Thyroid gland (tissue), 4 donors: ENCODE results near the gene TXNDC2. TPM values are rescaled to one million over a fixed set of nuclear protein-coding genes. Genes with fewer than 3 reads are reported as not detected.

ENCODE experiments used
- DNase-seq, 2 donors: peaks; one replicate each; pipeline ENCODE4 v3.0.0-alpha.2; 2019
- H3K27ac ChIP-seq, 3 donors: fragments of 200-600 bp; sonication (generic); 1 replicate in 2 of 3; 2 replicates in 1 of 3; pipeline ENCODE4 v1.5.1; 2016 to 2019; ENCODE audit warnings: mild to moderate bottlenecking in 1 of 3, moderate library complexity in 1 of 3
- H3K27me3 ChIP-seq: fragments of 200-600 bp; sonication (generic); one replicate; pipeline ENCODE4 v1.5.1; 2019
- H3K36me3 ChIP-seq, 2 donors: fragments of 200-600 bp; sonication (generic); one replicate each; pipeline ENCODE4 v1.5.1; 2016 to 2019
- H3K4me1 ChIP-seq, 2 donors: fragments of 200-600 bp; sonication (generic); one replicate each; pipeline ENCODE4 v1.5.1; 2017 to 2019
- H3K4me3 ChIP-seq, 3 donors: fragments of 200-600 bp; sonication (generic); replicated peaks in 1 of 3; 1 replicate in 2 of 3; 2 replicates in 1 of 3; pipeline ENCODE4 v1.5.1; 2016; ENCODE audit warnings: mild to moderate bottlenecking in 1 of 3
- H3K9me3 ChIP-seq: fragments of 200-600 bp; sonication (generic); one replicate; pipeline ENCODE4 v1.5.1; 2017
- POLR2A ChIP-seq, 2 donors: fragments of 450-650 bp; IDR thresholded peaks; one replicate each; pipeline ENCODE4 v1.6.1; 2017; ENCODE audit warnings: antibody characterized with exemption in 2 of 2, mild to moderate bottlenecking in 2 of 2, moderate library complexity in 1 of 2
- WGBS, 2 donors: methylation state at CpG; one replicate each; pipeline ENCODE4 v1.1.5; 2017; 5-methylcytosine and 5-hydroxymethylcytosine counted together
- intact Hi-C: fragments of 100-400 bp; cut with DNase I; formaldehyde crosslinking; loops from one replicate; pipeline ENCODE4 v1.15.1; 2023
- total RNA-seq, 4 donors: library from RNA; depleted of rRNA; stranded (reverse); fragments of >200 nt; gene quantifications; one replicate each; pipeline ENCODE4 v1.2.3, GENCODE V29; 2016
- TF ChIP-seq, protein P1 (sequence below), 6 experiments: fragments of 200-600 bp in 3 of 6; fragments of 450-650 bp in 3 of 6; sonication (generic) in 3 of 6; IDR thresholded peaks; one replicate each; pipeline ENCODE4 v1.5.1; 2016 to 2019; ENCODE audit warnings: antibody characterized with exemption in 6 of 6, mild to moderate bottlenecking in 2 of 6, inconsistent platforms in 1 of 6, moderate library complexity in 1 of 6

Gene TXNDC2
- total RNA-seq, 4 donors from 2014 or later, result not detected

GRCh38 chr18:9865764-9866490 lies 19.8 kb upstream of the TXNDC2 start:
- no peak overlapping the region for H3K27ac ChIP-seq
- intact Hi-C loops, result no loop called here
- H3K27me3 ChIP-seq, result no peaks in the 10 kb centered on the region
- no peak overlapping the region for H3K4me3 ChIP-seq
- 94 to 95% methylated on average over 7 of the region's 7 CpGs for WGBS, 2 donors
- H3K36me3 ChIP-seq, result no peaks in the 10 kb centered on the region
- no peak for DNase-seq
- H3K4me1 ChIP-seq, result peaks cover 0 to 10% of the 10 kb centered on the region in 2 donors
- no peaks in the 10 kb centered on the region for H3K9me3 ChIP-seq
- no peak for TF ChIP-seq POLR2A (IDR thresholded peaks at IDR 0.05)
- TF ChIP-seq, protein P1, sequence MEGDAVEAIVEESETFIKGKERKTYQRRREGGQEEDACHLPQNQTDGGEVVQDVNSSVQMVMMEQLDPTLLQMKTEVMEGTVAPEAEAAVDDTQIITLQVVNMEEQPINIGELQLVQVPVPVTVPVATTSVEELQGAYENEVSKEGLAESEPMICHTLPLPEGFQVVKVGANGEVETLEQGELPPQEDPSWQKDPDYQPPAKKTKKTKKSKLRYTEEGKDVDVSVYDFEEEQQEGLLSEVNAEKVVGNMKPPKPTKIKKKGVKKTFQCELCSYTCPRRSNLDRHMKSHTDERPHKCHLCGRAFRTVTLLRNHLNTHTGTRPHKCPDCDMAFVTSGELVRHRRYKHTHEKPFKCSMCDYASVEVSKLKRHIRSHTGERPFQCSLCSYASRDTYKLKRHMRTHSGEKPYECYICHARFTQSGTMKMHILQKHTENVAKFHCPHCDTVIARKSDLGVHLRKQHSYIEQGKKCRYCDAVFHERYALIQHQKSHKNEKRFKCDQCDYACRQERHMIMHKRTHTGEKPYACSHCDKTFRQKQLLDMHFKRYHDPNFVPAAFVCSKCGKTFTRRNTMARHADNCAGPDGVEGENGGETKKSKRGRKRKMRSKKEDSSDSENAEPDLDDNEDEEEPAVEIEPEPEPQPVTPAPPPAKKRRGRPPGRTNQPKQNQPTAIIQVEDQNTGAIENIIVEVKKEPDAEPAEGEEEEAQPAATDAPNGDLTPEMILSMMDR (IDR thresholded peaks at IDR 0.05), result no peak

- Histone ChIP-seq H3K27me3 (no peaks in the 10 kb centered on the region), H3K4me3 (no peak overlapping the region), H3K27ac (no peak overlapping the region), H3K9me3 (no peaks in the 10 kb centered on the region), H3K4me1 (peaks cover 0 to 10% of the 10 kb centered on the region in 2 donors), H3K36me3 (no peaks in the 10 kb centered on the region)
- no peak for TF ChIP-seq POLR2A (IDR thresholded peaks at IDR 0.05)
- TF ChIP-seq, protein P1 (IDR thresholded peaks at IDR 0.05), result no peak
- DNase-seq, result no peak
- intact Hi-C loops, result no loop called here
- WGBS, 2 donors, result 83 to 89% methylated on average over 3 of the region's 3 CpGs
These were observed 19.1 kb upstream of the TXNDC2 start for GRCh38 chr18:9866627-9867026.

- WGBS, 2 donors, result 84 to 91% methylated on average over 4 of the region's 4 CpGs
- intact Hi-C loops, result no loop called here
- Histone ChIP-seq H3K27ac (no peak overlapping the region), H3K9me3 (no peaks in the 10 kb centered on the region), H3K27me3 (no peaks in the 10 kb centered on the region), H3K4me3 (no peak overlapping the region), H3K4me1 (peaks cover 0 to 10% of the 10 kb centered on the region in 2 donors), H3K36me3 (no peaks in the 10 kb centered on the region)
- TF ChIP-seq POLR2A (IDR thresholded peaks at IDR 0.05), result no peak
- TF ChIP-seq, protein P1 (IDR thresholded peaks at IDR 0.05), result no peak
- no peak for DNase-seq
These were observed 18.6 kb upstream of the TXNDC2 start for GRCh38 chr18:9867071-9867594.

- H3K27ac ChIP-seq, result no peak overlapping the region
- no peak overlapping the region for H3K4me3 ChIP-seq
- intact Hi-C loops, result no loop called here
- peaks cover 0 to 10% of the 10 kb centered on the region in 2 donors for H3K4me1 ChIP-seq
- TF ChIP-seq POLR2A (IDR thresholded peaks at IDR 0.05), result no peak
- TF ChIP-seq, protein P1 (IDR thresholded peaks at IDR 0.05), result no peak
- no peaks in the 10 kb centered on the region for H3K9me3 ChIP-seq
- 83 to 89% methylated on average over 6 of the region's 6 CpGs for WGBS, 2 donors
- no peaks in the 10 kb centered on the region for H3K27me3 ChIP-seq
- DNase-seq, result no peak
- no peaks in the 10 kb centered on the region for H3K36me3 ChIP-seq
These were observed 16.7 kb upstream of the TXNDC2 start for GRCh38 chr18:9868857-9869714.
